Spleen (tissue), 13 donors: Measurements from ENCODE around the gene KMT5C. TPM values are rescaled to one million over a fixed set of nuclear protein-coding genes. Genes with fewer than 3 reads are reported as not detected.

Experiments used
- DNase-seq: peaks from one replicate; pipeline ENCODE4 v3.0.0-alpha.2; 2020
- H3K27ac ChIP-seq, 8 donors: fragments of 200-600 bp; sonication (generic) in 7 of 8; 1 replicate in 4 of 8; 2 replicates in 4 of 8; pipeline versions ENCODE4 v1.5.0 to v1.8.0; 2016 to 2021; ENCODE audit warnings: inconsistent platforms in 4 of 8, mild to moderate bottlenecking in 4 of 8, moderate library complexity in 1 of 8
- H3K27me3 ChIP-seq, 7 donors: fragments of 200-600 bp; sonication (generic) in 6 of 7; replicated peaks in 1 of 7; 1 replicate in 4 of 7; 2 replicates in 3 of 7; pipeline versions ENCODE4 v1.5.0 to v1.8.0; 2016 to 2021; ENCODE audit warnings: inconsistent platforms in 3 of 7, mild to moderate bottlenecking in 1 of 7
- H3K36me3 ChIP-seq, 6 donors: fragments of 200-600 bp; sonication (generic) in 5 of 6; 1 replicate in 4 of 6; 2 replicates in 2 of 6; pipeline versions ENCODE4 v1.5.0 to v1.8.0; 2016 to 2021; ENCODE audit warnings: inconsistent platforms in 2 of 6
- H3K4me1 ChIP-seq, 6 donors: fragments of 200-600 bp; sonication (generic) in 5 of 6; 1 replicate in 3 of 6; 2 replicates in 3 of 6; pipeline versions ENCODE4 v1.5.0 to v1.8.0; 2016 to 2021; ENCODE audit warnings: inconsistent platforms in 3 of 6
- H3K4me3 ChIP-seq, 8 donors: fragments of 200-600 bp; sonication (generic) in 7 of 8; 1 replicate in 4 of 8; 2 replicates in 4 of 8; pipeline versions ENCODE4 v1.5.0 to v1.8.0; 2016 to 2021; ENCODE audit warnings: inconsistent platforms in 4 of 8, mild to moderate bottlenecking in 4 of 8, moderate library complexity in 2 of 8
- H3K9me3 ChIP-seq, 8 donors: fragments of 200-600 bp; sonication (generic) in 7 of 8; 1 replicate in 4 of 8; 2 replicates in 4 of 8; pipeline versions ENCODE4 v1.5.0 to v1.8.0; 2016 to 2021; ENCODE audit warnings: inconsistent platforms in 4 of 8
- CTCF ChIP-seq, 11 experiments: fragments of 200-600 bp in 7 of 11; fragments of 450-650 bp in 4 of 11; sonication (generic) in 4 of 11; IDR thresholded peaks in 8 of 11; conservative IDR thresholded peaks in 3 of 11; 1 replicate in 7 of 11; 2 replicates in 4 of 11; pipeline versions ENCODE4 v1.4.0 to v1.8.0; 2016 to 2021; ENCODE audit warnings: antibody characterized with exemption in 11 of 11, inconsistent platforms in 4 of 11, mild to moderate bottlenecking in 1 of 11
- POLR2A ChIP-seq, 3 donors: fragments of 450-650 bp; IDR thresholded peaks; one replicate each; pipeline ENCODE4 v1.5.1; 2017; ENCODE audit warnings: antibody characterized with exemption in 3 of 3, mild to moderate bottlenecking in 1 of 3
- POLR2AphosphoS5 ChIP-seq, 3 donors: sonication (generic); formaldehyde crosslinking; IDR thresholded peaks; one replicate each; pipeline ENCODE4 v1.5.1; 2017; ENCODE audit warnings: antibody characterized with exemption in 3 of 3
- WGBS, 5 donors: extraction: QIAGEN DNeasy Blood & Tissue Kit in 3 of 5; methylation state at CpG; one replicate each; pipeline versions ENCODE4 v1.1.5 to v1.1.7; 2013 to 2018; 5-methylcytosine and 5-hydroxymethylcytosine counted together
- intact Hi-C: fragments of 100-400 bp; cut with DNase I; formaldehyde crosslinking; loops from one replicate; pipeline ENCODE4 v1.15.0; 2023; ENCODE audit warnings: low total_unique reads
- long read RNA-seq, 2 donors: transcript quantifications; one replicate each; lab custom pipeline, GENCODE V29; 2026
- polyA plus RNA-seq, 3 donors: library from polyadenylated mRNA; stranded (reverse); fragments of 200-250 nt; gene quantifications; one replicate each; pipeline ENCODE4 v1.2.1, GENCODE V29; 2013
- total RNA-seq, 7 donors: library from RNA; depleted of rRNA in 3 of 7; stranded (reverse); fragments of >200 nt in 3 of 7; fragmentation: NEBNext Ultra II Directional in 4 of 7; extraction: Animal tissue kit (Norgen Biotek cat#: 25700) in 4 of 7; gene quantifications; one replicate each; pipeline versions ENCODE4 v1.1.0 to v1.2.1, GENCODE V29; 2016 to 2021
- donor health status: healthy with polysubstance abuse.
- donor health status: DM: no; HTN: no; CAD: no; lungs with moderate emphysema.
- donor health status: DM: no; HTN: no; CAD: no.
- donor health status: Bipolar disorder and iron deficiency.
- donor health status: healthy.
- donor health status: DM: no; HTN: no; CAD: no.
- donor health status: DM: yes; HTN: yes; CAD: no.

KMT5C gene
- total RNA-seq (10 to 100 TPM; 10.5 to 18.1 (median 12.8) TPM), polyA plus RNA-seq (10 to 100 TPM in 1 of 3 donors, 1 to 10 TPM in 2; 5.7 to 12.2 (median 7.8) TPM)
- long read RNA-seq, donor 1, partial matches to known transcripts: 0 of 4 reads
- long read RNA-seq, donor 1, other reads (novel, unspliced or antisense): 0 of 4 reads
- long read RNA-seq, donor 2, partial matches to known transcripts: 0 of 2 reads
- long read RNA-seq, donor 2, other reads (novel, unspliced or antisense): 0 of 2 reads

DNA sequence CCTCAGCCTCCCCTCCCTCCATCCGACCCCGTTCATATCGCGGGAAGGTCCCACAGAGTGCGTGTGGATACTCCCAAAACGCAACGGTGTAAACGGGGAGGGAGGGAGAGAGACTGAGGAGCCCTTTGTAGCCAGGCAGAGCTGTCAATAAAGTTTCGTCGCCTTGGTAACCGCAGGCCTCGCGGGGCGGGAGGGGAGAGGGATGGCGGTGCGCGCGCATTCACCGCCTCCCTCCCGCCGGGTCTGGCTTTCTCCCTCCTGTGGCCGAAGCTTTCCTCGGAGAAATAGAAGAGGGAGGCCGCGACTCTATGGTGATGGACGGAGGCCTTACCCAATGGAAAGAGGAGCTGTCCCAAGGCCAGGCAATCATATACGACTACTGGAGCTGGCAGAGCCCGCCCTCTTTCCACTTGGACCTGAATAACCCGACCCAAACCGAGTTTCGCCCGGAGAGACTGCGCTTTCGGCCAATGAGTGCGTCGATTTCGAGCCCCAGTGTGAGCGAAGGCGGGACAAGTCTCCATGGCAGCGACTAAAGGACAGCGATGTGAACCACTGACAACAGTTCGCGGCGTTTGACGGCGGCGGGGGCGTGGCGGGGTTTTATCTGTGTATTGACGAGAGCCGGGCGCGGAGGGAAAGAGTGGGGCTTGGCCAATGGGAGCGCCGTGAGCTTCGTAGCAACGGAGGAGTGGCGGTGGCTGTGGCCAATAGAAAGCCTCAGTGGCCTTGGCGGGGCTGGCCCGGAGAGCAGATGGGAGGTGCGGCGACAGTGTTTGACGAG is at the start of gene KMT5C:
Gene KMT5C (plus strand): TSS at position 772 of the 784 bp plus-strand sequence. CDS start 2,061 bp downstream, outside the sequence.
- H3K4me3 ChIP-seq: peak within 1 kb of the TSS; percentile 45 to 75 (median 58)

DNA sequence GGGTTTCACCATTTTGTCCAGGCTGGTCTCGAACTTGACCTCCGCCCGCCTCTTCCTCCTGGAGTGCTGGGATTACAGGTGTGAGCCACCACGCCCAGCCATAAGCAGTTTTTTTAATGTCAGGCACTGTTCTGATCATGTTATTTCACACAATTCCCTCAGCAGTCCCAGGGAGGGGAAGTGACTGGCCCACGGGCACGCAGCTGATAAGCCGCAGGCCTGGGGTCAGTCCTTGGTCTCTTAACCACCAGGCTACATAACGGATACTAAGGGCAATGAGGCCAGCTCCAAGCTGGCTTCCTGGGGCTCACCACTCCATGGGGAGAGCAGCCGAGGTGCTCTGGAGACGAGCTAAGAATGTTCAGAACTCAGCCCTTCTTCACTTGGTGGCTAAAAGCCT is 42.4 kb upstream of the KMT5C start:
- H3K36me3 ChIP-seq: no peaks in the 10 kb centered on the region
- H3K4me3 ChIP-seq: no peak overlapping the region
- no peak for DNase-seq
- WGBS, 5 donors: 72 to 89% (median 79%) methylated on average over 10 of the region's 10 CpGs
- H3K4me1 ChIP-seq: peaks cover 0 to 12% (median 10%) of the 10 kb centered on the region in 6 donors
- H3K27ac ChIP-seq: no peak overlapping the region
- H3K27me3 ChIP-seq: peaks cover 0 to 10% (median 0%) of the 10 kb centered on the region in 7 donors
- TF ChIP-seq POLR2AphosphoS5 (IDR thresholded peaks at IDR 0.05): no peak
- intact Hi-C loops: loop anchor here (10.0 kb wide), 1 partner anchor 118 kb away; no protein-coding TSS in a partner anchor
- H3K9me3 ChIP-seq: no peaks in the 10 kb centered on the region

More for the DNA sequence above, at the start of gene KMT5C:
- peaks cover 0 to 27% (median 0%) of the 10 kb centered on the region in 6 donors for H3K36me3 ChIP-seq
- TF ChIP-seq POLR2A (IDR thresholded peaks at IDR 0.05) (peak in 1 of 3 donors; percentile 32), CTCF (IDR thresholded peaks at IDR 0.05 in 8 of 11, conservative IDR thresholded peaks at IDR 0.05 in 3 of 11) (peak; percentile 35 to 85 (median 66)), POLR2AphosphoS5 (IDR thresholded peaks at IDR 0.05) (peak; percentile 98 to 99 (median 99))
- peak; percentile 100 for DNase-seq
- H3K27ac ChIP-seq: peak within 1 kb of the TSS; percentile 72 to 97 (median 91)
- WGBS, 5 donors: 0 to 2% (median 1%) methylated on average over 51 to 63 of the region's 63 CpGs
- intact Hi-C loops: no loop called here
- peaks cover 10 to 35% (median 22%) of the 10 kb centered on the region in 6 donors for H3K4me1 ChIP-seq
- H3K9me3 ChIP-seq: no peaks in the 10 kb centered on the region
- peaks cover 0 to 41% (median 0%) of the 10 kb centered on the region in 7 donors for H3K27me3 ChIP-seq

DNA sequence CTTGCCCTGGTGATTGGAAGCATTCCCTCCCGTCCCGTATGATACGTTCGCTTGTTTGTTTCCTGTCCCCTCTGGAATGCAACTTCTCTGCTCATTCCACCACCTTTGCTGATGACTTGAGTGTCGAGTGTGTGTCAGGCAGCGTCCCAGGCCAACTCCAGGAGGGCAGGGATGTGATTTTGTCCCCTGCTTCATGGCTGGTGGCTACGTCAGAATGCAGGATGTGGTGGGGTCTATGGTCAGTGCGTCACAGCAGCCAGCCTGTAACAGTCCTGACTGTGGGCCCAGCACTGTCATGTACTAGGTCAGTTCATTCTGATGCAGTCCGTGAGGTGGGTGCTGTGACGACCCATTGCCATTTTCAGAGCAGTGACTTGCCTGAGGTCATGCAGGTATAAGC is 39.7 kb upstream of the KMT5C start:
- 86 to 94% (median 88%) methylated on average over 8 to 10 of the region's 10 CpGs for WGBS, 5 donors
- H3K4me3 ChIP-seq: no peak overlapping the region
- peaks cover 0 to 18% (median 12%) of the 10 kb centered on the region in 6 donors for H3K4me1 ChIP-seq
- H3K27ac ChIP-seq: no peak overlapping the region
- peaks cover 0 to 10% (median 0%) of the 10 kb centered on the region in 7 donors for H3K27me3 ChIP-seq
- H3K9me3 ChIP-seq: no peaks in the 10 kb centered on the region
- intact Hi-C loops: loop anchor here (10.0 kb wide), 1 partner anchor 115 kb away; no protein-coding TSS in a partner anchor
- no peak for TF ChIP-seq POLR2A (IDR thresholded peaks at IDR 0.05)
- TF ChIP-seq CTCF (IDR thresholded peaks at IDR 0.05 in 8 of 11, conservative IDR thresholded peaks at IDR 0.05 in 3 of 11): no peak
- TF ChIP-seq POLR2AphosphoS5 (IDR thresholded peaks at IDR 0.05): no peak
- no peaks in the 10 kb centered on the region for H3K36me3 ChIP-seq
- DNase-seq: no peak

GRCh38 chr19:55300886-55301458 is 38.7 kb upstream of the KMT5C start:
- H3K27me3 ChIP-seq: peaks cover 0 to 10% (median 0%) of the 10 kb centered on the region in 7 donors
- intact Hi-C loops: no loop called here
- no peaks in the 10 kb centered on the region for H3K9me3 ChIP-seq
- peaks cover 0 to 18% (median 12%) of the 10 kb centered on the region in 6 donors for H3K4me1 ChIP-seq
- TF ChIP-seq POLR2AphosphoS5 (IDR thresholded peaks at IDR 0.05): no peak
- TF ChIP-seq POLR2A (IDR thresholded peaks at IDR 0.05): no peak
- no peak for TF ChIP-seq CTCF (IDR thresholded peaks at IDR 0.05 in 8 of 11, conservative IDR thresholded peaks at IDR 0.05 in 3 of 11)
- no peak overlapping the region for H3K27ac ChIP-seq
- H3K4me3 ChIP-seq: peak overlapping the region in 3 of 8 donors; percentile 39 to 69 (median 40)
- 77 to 83% (median 81%) methylated on average over 15 of the region's 15 CpGs for WGBS, 5 donors
- no peaks in the 10 kb centered on the region for H3K36me3 ChIP-seq
- no peak for DNase-seq
